HG03280 (cell line): ENCODE results near the gene MRTO4.

Source experiments
- ATAC-seq: cut with Tn5 transposase; IDR thresholded peaks from one replicate; pipeline ENCODE4 v1.9.1; 2021; ENCODE audit warnings: mild to moderate bottlenecking, moderate library complexity; ENCODE audit not compliant: unreplicated experiment

The MRTO4 gene

GRCh38 chr1:19308509-19308907 is 56.9 kb downstream of the MRTO4 start:
- ATAC-seq: no peak

- no peak for ATAC-seq
These were observed 57.7 kb downstream of the MRTO4 start for GRCh38 chr1:19309123-19309813.
